ENCODE results near the gene STXBP1.

STXBP1 gene

GRCh38 chr9:127693143-127693542, 81.1 kb downstream of the STXBP1 start:
- no peak for DNase-seq (ENCODE audit: low read depth in 2 of 2)

GRCh38 chr9:127693697-127694096, 81.6 kb downstream of the STXBP1 start:
- no peak for DNase-seq (ENCODE audit: low read depth in 2 of 2)

- no peak for DNase-seq (ENCODE audit: low read depth in 2 of 2)
Measured at GRCh38 chr9:127694890-127695720, 83.0 kb downstream of the STXBP1 start.

GRCh38 chr9:127697575-127697974, 85.5 kb downstream of the STXBP1 start:
- no peak for DNase-seq (ENCODE audit: low read depth in 2 of 2)

- DNase-seq (ENCODE audit: low read depth in 2 of 2), result no peak
Measured at GRCh38 chr9:127698386-127698785, 86.3 kb downstream of the STXBP1 start.

- DNase-seq (ENCODE audit: low read depth in 2 of 2), result peak; percentile 82 to 83
Measured at GRCh38 chr9:127698985-127699670, 87.1 kb downstream of the STXBP1 start.

- DNase-seq (ENCODE audit: low read depth in 2 of 2), result no peak
Measured at GRCh38 chr9:127700140-127700539, 88.1 kb downstream of the STXBP1 start.

- no peak for DNase-seq (ENCODE audit: low read depth in 2 of 2)
Measured at GRCh38 chr9:127700594-127701255, 88.6 kb downstream of the STXBP1 start.

- no peak for DNase-seq (ENCODE audit: low read depth in 2 of 2)
Measured at GRCh38 chr9:127703289-127703946, 91.3 kb downstream of the STXBP1 start.

GRCh38 chr9:127705577-127706379, 93.7 kb downstream of the STXBP1 start:
- no peak for DNase-seq (ENCODE audit: low read depth in 2 of 2)

GRCh38 chr9:127706836-127707241, 94.8 kb downstream of the STXBP1 start, which contains the start of gene CFAP157:
Gene CFAP157, plus strand, starts transcription at chr9:127706988. Its CDS starts 44 bp downstream, at chr9:127707032.
- DNase-seq (ENCODE audit: low read depth in 2 of 2), result no peak

- peak in 1 of 2 donors; percentile 15 for DNase-seq (ENCODE audit: low read depth in 2 of 2)
Measured at GRCh38 chr9:127707766-127708165, 95.7 kb downstream of the STXBP1 start.

GRCh38 chr9:127708952-127709587, 97.0 kb downstream of the STXBP1 start:
- no peak for DNase-seq (ENCODE audit: low read depth in 2 of 2)

GRCh38 chr9:127710204-127710783, 98.2 kb downstream of the STXBP1 start:
- DNase-seq (ENCODE audit: low read depth in 2 of 2), result no peak

- no peak for DNase-seq (ENCODE audit: low read depth in 2 of 2)
Measured at GRCh38 chr9:127711226-127711701, 99.2 kb downstream of the STXBP1 start.

GRCh38 chr9:127711831-127712274, 99.8 kb downstream of the STXBP1 start:
- DNase-seq (ENCODE audit: low read depth in 2 of 2), result no peak

- DNase-seq (ENCODE audit: low read depth in 2 of 2), result no peak
Measured at GRCh38 chr9:127712371-127712770, 100.3 kb downstream of the STXBP1 start.

GRCh38 chr9:127712867-127713266, 100.8 kb downstream of the STXBP1 start:
- DNase-seq (ENCODE audit: low read depth in 2 of 2), result no peak

GRCh38 chr9:127714020-127714750, 102.1 kb downstream of the STXBP1 start:
- DNase-seq (ENCODE audit: low read depth in 2 of 2), result no peak

All from stimulated activated CD4-positive, alpha-beta T cell treated with anti-CD3 and anti-CD28 coated beads, Interleukin-15, amount 100 ng/mL, for 48 hours (primary cell).